Spleen (tissue), 11 donors: ENCODE results near the gene TNRC6A. TPM values are rescaled to one million over a fixed set of nuclear protein-coding genes. Genes with fewer than 3 reads are reported as not detected.

Experiments
- DNase-seq: peaks from one replicate; pipeline ENCODE4 v3.0.0-alpha.2; 2020
- H3K27ac ChIP-seq, 8 donors: fragments of 200-600 bp; sonication (generic) in 7 of 8; 1 replicate in 4 of 8; 2 replicates in 4 of 8; pipeline versions ENCODE4 v1.5.0 to v1.8.0; 2016 to 2021; ENCODE audit warnings: inconsistent platforms in 4 of 8, mild to moderate bottlenecking in 4 of 8, moderate library complexity in 1 of 8
- H3K27me3 ChIP-seq, 7 donors: fragments of 200-600 bp; sonication (generic) in 6 of 7; replicated peaks in 1 of 7; 1 replicate in 4 of 7; 2 replicates in 3 of 7; pipeline versions ENCODE4 v1.5.0 to v1.8.0; 2016 to 2021; ENCODE audit warnings: inconsistent platforms in 3 of 7, mild to moderate bottlenecking in 1 of 7
- H3K36me3 ChIP-seq, 6 donors: fragments of 200-600 bp; sonication (generic) in 5 of 6; 1 replicate in 4 of 6; 2 replicates in 2 of 6; pipeline versions ENCODE4 v1.5.0 to v1.8.0; 2016 to 2021; ENCODE audit warnings: inconsistent platforms in 2 of 6
- H3K4me1 ChIP-seq, 6 donors: fragments of 200-600 bp; sonication (generic) in 5 of 6; 1 replicate in 3 of 6; 2 replicates in 3 of 6; pipeline versions ENCODE4 v1.5.0 to v1.8.0; 2016 to 2021; ENCODE audit warnings: inconsistent platforms in 3 of 6
- H3K4me3 ChIP-seq, 8 donors: fragments of 200-600 bp; sonication (generic) in 7 of 8; 1 replicate in 4 of 8; 2 replicates in 4 of 8; pipeline versions ENCODE4 v1.5.0 to v1.8.0; 2016 to 2021; ENCODE audit warnings: inconsistent platforms in 4 of 8, mild to moderate bottlenecking in 4 of 8, moderate library complexity in 2 of 8
- H3K9me3 ChIP-seq, 8 donors: fragments of 200-600 bp; sonication (generic) in 7 of 8; 1 replicate in 4 of 8; 2 replicates in 4 of 8; pipeline versions ENCODE4 v1.5.0 to v1.8.0; 2016 to 2021; ENCODE audit warnings: inconsistent platforms in 4 of 8
- POLR2A ChIP-seq, 3 donors: fragments of 450-650 bp; IDR thresholded peaks; one replicate each; pipeline ENCODE4 v1.5.1; 2017; ENCODE audit warnings: antibody characterized with exemption in 3 of 3, mild to moderate bottlenecking in 1 of 3
- POLR2AphosphoS5 ChIP-seq, 3 donors: sonication (generic); formaldehyde crosslinking; IDR thresholded peaks; one replicate each; pipeline ENCODE4 v1.5.1; 2017; ENCODE audit warnings: antibody characterized with exemption in 3 of 3
- WGBS, 5 donors: extraction: QIAGEN DNeasy Blood & Tissue Kit in 3 of 5; methylation state at CpG; one replicate each; pipeline versions ENCODE4 v1.1.5 to v1.1.7; 2013 to 2018; 5-methylcytosine and 5-hydroxymethylcytosine counted together
- intact Hi-C: fragments of 100-400 bp; cut with DNase I; formaldehyde crosslinking; loops from one replicate; pipeline ENCODE4 v1.15.0; 2023; ENCODE audit warnings: low total_unique reads
- polyA plus RNA-seq, 3 donors: library from polyadenylated mRNA; stranded (reverse); fragments of 200-250 nt; gene quantifications; one replicate each; pipeline ENCODE4 v1.2.1, GENCODE V29; 2013
- total RNA-seq, 7 donors: library from RNA; depleted of rRNA in 3 of 7; stranded (reverse); fragments of >200 nt in 3 of 7; fragmentation: NEBNext Ultra II Directional in 4 of 7; extraction: Animal tissue kit (Norgen Biotek cat#: 25700) in 4 of 7; gene quantifications; one replicate each; pipeline versions ENCODE4 v1.1.0 to v1.2.1, GENCODE V29; 2016 to 2021
- TF ChIP-seq, protein P1 (sequence below), 11 experiments: fragments of 200-600 bp in 7 of 11; fragments of 450-650 bp in 4 of 11; sonication (generic) in 4 of 11; IDR thresholded peaks in 8 of 11; conservative IDR thresholded peaks in 3 of 11; 1 replicate in 7 of 11; 2 replicates in 4 of 11; pipeline versions ENCODE4 v1.4.0 to v1.8.0; 2016 to 2021; ENCODE audit warnings: antibody characterized with exemption in 11 of 11, inconsistent platforms in 4 of 11, mild to moderate bottlenecking in 1 of 11
- donor health status: healthy with polysubstance abuse.
- donor health status: DM: no; HTN: no; CAD: no; lungs with moderate emphysema.
- donor health status: DM: no; HTN: no; CAD: no.
- donor health status: Bipolar disorder and iron deficiency.
- donor health status: healthy.
- donor health status: DM: no; HTN: no; CAD: no.
- donor health status: DM: yes; HTN: yes; CAD: no.

The TNRC6A gene
- total and polyA plus RNA-seq, 10 donors, result 6.5 to 67.8 (median 57.3) TPM

DNA sequence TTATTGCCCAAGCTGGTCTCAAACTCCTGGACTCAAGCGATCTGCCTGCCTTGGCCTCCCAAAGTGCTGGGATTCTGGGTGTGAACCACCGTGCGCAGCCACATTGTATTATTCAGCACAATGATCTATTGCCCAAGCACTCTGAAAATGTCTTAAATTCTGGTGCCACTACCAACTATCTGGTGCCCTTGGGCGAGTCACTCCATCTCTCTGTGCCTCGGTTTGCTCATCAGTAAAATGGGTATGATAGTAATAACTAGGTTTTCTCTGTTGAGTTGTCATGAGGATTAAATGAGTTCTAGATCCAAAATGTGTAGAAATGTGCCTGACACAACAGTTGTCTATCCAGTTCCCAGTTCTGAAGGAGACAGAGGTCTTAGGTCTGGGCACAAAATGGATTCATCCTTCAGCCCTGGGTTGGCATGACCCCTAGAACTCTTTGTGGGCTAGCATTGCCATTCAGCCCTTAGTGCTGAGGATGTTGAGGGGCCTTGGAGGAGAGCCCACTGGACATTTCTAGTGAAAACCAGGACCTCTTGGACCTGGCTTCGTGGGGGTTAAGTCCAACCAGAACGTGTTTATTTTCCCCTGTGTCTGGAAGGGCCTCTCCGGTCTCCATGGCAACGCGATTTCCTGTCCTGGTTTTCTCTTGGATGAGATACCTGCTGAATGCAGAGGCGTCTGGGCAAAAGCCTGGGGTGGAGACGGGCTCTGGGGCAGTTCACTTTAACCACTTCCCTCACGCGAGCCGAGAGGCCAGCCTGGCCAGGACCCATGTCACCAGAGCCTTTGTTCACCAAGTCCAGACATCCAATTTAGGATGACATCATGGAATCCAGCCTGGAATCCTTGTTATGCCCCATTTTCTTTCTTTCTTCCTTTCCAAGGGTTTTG lies 43.7 kb upstream of the TNRC6A start:
- Histone ChIP-seq H3K36me3 (no peaks in the 10 kb centered on the region), H3K4me3 (no peak overlapping the region), H3K4me1 (no peaks in the 10 kb centered on the region), H3K27ac (no peak overlapping the region), H3K27me3 (peaks cover 0 to 4% (median 0%) of the 10 kb centered on the region in 7 donors), H3K9me3 (no peaks in the 10 kb centered on the region)
- WGBS, 5 donors, result 36 to 42% (median 37%) methylated on average over 15 of the region's 15 CpGs
- TF ChIP-seq, protein P1, sequence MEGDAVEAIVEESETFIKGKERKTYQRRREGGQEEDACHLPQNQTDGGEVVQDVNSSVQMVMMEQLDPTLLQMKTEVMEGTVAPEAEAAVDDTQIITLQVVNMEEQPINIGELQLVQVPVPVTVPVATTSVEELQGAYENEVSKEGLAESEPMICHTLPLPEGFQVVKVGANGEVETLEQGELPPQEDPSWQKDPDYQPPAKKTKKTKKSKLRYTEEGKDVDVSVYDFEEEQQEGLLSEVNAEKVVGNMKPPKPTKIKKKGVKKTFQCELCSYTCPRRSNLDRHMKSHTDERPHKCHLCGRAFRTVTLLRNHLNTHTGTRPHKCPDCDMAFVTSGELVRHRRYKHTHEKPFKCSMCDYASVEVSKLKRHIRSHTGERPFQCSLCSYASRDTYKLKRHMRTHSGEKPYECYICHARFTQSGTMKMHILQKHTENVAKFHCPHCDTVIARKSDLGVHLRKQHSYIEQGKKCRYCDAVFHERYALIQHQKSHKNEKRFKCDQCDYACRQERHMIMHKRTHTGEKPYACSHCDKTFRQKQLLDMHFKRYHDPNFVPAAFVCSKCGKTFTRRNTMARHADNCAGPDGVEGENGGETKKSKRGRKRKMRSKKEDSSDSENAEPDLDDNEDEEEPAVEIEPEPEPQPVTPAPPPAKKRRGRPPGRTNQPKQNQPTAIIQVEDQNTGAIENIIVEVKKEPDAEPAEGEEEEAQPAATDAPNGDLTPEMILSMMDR (IDR thresholded peaks at IDR 0.05 in 8 of 11, conservative IDR thresholded peaks at IDR 0.05 in 3 of 11), result no peak
- TF ChIP-seq POLR2A (IDR thresholded peaks at IDR 0.05) (no peak), POLR2AphosphoS5 (IDR thresholded peaks at IDR 0.05) (no peak)
- intact Hi-C loops, result no loop called here
- no peak for DNase-seq

DNA sequence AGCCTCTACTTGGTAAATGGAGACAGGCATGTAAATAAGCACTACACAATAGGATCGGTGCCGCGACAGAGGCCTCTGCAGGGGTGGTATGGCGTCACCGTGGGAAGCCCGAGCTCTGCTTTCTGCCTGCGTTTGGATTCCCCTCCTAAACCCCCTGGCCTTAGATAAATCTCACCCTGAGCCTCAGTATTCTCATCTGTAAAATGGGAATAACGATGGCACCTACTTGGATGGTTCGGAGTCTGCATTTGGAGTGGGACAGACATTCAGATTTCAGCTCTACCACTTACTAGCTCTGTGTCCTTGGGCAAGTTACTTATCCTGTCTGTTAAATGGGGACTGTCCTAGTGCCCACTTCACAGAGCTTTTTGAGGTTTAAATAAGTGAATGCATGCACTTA lies 42.8 kb upstream of the TNRC6A start:
- H3K9me3 ChIP-seq, result no peaks in the 10 kb centered on the region
- WGBS, 5 donors, result 67 to 80% (median 75%) methylated on average over 9 of the region's 9 CpGs
- H3K4me1 ChIP-seq, result no peaks in the 10 kb centered on the region
- intact Hi-C loops, result no loop called here
- no peak for TF ChIP-seq POLR2A (IDR thresholded peaks at IDR 0.05)
- TF ChIP-seq, protein P1 (IDR thresholded peaks at IDR 0.05 in 8 of 11, conservative IDR thresholded peaks at IDR 0.05 in 3 of 11), result no peak
- TF ChIP-seq POLR2AphosphoS5 (IDR thresholded peaks at IDR 0.05), result no peak
- no peak overlapping the region for H3K4me3 ChIP-seq
- peaks cover 0 to 4% (median 0%) of the 10 kb centered on the region in 7 donors for H3K27me3 ChIP-seq
- no peaks in the 10 kb centered on the region for H3K36me3 ChIP-seq
- no peak for DNase-seq
- H3K27ac ChIP-seq, result no peak overlapping the region

DNA sequence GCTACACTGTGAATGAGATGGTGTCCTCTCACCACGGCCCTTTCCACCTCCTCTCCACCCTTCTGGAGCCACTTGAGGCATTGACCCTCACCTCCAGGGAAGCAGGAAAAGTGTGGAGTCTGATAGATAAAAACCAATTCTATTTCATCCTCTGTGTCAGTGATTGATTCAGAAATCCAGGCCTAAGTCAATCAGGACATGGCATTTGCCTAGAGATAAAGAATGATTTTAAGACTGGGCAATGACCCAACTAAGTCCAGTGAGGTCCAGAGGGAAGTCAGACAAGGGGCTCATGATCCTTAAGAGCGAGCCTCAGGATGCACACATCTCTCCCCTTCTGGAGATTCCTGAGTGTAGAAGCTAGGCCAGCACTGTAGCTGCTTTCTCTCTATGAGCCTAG lies 41.1 kb upstream of the TNRC6A start:
- no peak for DNase-seq
- H3K4me3 ChIP-seq, result no peak overlapping the region
- 57 to 90% (median 77%) methylated on average over 2 of the region's 2 CpGs for WGBS, 5 donors
- H3K9me3 ChIP-seq, result no peaks in the 10 kb centered on the region
- H3K27ac ChIP-seq, result no peak overlapping the region
- H3K36me3 ChIP-seq, result no peaks in the 10 kb centered on the region
- peaks cover 0 to 4% (median 0%) of the 10 kb centered on the region in 7 donors for H3K27me3 ChIP-seq
- H3K4me1 ChIP-seq, result no peaks in the 10 kb centered on the region
- intact Hi-C loops, result no loop called here
- no peak for TF ChIP-seq POLR2A (IDR thresholded peaks at IDR 0.05)

DNA sequence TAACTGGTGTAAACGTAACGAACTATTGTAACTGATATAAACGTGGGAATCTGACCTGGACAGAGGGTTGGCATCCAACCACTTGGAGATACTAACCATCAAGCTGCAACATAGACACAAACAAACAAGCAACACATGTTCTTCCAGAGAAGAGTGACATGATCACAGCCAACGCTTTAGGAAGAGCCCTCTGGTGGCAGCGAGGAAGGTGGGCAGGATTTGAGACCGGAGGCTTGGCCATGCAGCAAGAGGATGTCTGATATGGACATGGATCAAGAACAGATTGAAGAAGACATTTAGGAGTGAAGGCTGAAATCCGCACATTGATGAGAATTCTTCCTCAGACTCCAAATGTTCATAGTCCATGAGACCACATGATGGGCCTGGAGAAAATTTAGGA lies 40.3 kb upstream of the TNRC6A start:
- Histone ChIP-seq H3K4me3 (no peak overlapping the region), H3K4me1 (no peaks in the 10 kb centered on the region), H3K36me3 (no peaks in the 10 kb centered on the region), H3K27me3 (peaks cover 0 to 4% (median 0%) of the 10 kb centered on the region in 7 donors), H3K27ac (no peak overlapping the region), H3K9me3 (no peaks in the 10 kb centered on the region)
- intact Hi-C loops, result no loop called here
- WGBS, 5 donors, result 57 to 64% (median 63%) methylated on average over 7 of the region's 7 CpGs
- DNase-seq, result no peak
- no peak for TF ChIP-seq POLR2AphosphoS5 (IDR thresholded peaks at IDR 0.05)
- TF ChIP-seq, protein P1 (IDR thresholded peaks at IDR 0.05 in 8 of 11, conservative IDR thresholded peaks at IDR 0.05 in 3 of 11), result peak in 6 of 11 experiments; percentile 25 to 46 (median 37)
- TF ChIP-seq POLR2A (IDR thresholded peaks at IDR 0.05), result no peak
